Panc1 (cell line): Measurements from ENCODE around the gene ADGRD1. TPM values are rescaled to one million over a fixed set of nuclear protein-coding genes. Genes with fewer than 3 reads are reported as not detected.

Experiments
- ATAC-seq: fragments of 200-7000 bp; cut with Tn5 transposase; 2 replicates; pipeline ENCODE4 v1.9.1; 2020; ENCODE audit warnings: mild to moderate bottlenecking, moderate library complexity
- BruUV-seq: library from RNA; stranded (reverse); fragments of 400-500 nt; replicated peaks from 2 replicates; lab custom pipeline; 2021; lab: Mats Ljungman, UMichigan
- CTCF ChIA-PET: fragments of 300-600 bp; sonication (Branson Sonifier 250); formaldehyde crosslinking; loops from one replicate; lab custom pipeline; 2022; ENCODE audit warnings: antibody characterized with exemption; lab: Charles Lee
- POLR2A ChIA-PET: fragments of 300-600 bp; sonication (Branson Sonifier 250); formaldehyde crosslinking; loops from one replicate; lab custom pipeline; 2022; ENCODE audit warnings: antibody characterized with exemption; lab: Charles Lee
- DNase-seq: peaks from one replicate; pipeline ENCODE4 v3.0.0-alpha.2; 2010; ENCODE audit warnings: low read depth, low spot score
- H3K27ac ChIP-seq: 2 replicates; pipeline ENCODE4 v1.5.1; 2011; ENCODE audit warnings: mild to moderate bottlenecking, low read length, inconsistent platforms
- H3K27me3 ChIP-seq: fragments of 200-500 bp; sonication (Bioruptor generic); 2 replicates; pipeline ENCODE4 v1.6.0; 2014; ENCODE audit warnings: low read length, inconsistent platforms; ENCODE audit not compliant: control insufficient read depth, insufficient read depth
- H3K36me3 ChIP-seq: fragments of 200-500 bp; sonication (Bioruptor generic); 2 replicates; pipeline ENCODE4 v1.5.1; 2014; ENCODE audit warnings: inconsistent platforms, mild to moderate bottlenecking, low read length, moderate library complexity; ENCODE audit not compliant: control insufficient read depth, insufficient read depth
- H3K4me1 ChIP-seq: 2 replicates; pipeline ENCODE4 v1.5.1; 2011; ENCODE audit warnings: inconsistent platforms, mild to moderate bottlenecking, low read length, moderate library complexity; ENCODE audit not compliant: control insufficient read depth, insufficient read depth
- H3K4me3 ChIP-seq, 2 experiments: 2 replicates each; pipeline ENCODE4 v1.5.1; 2011 to 2012; ENCODE audit warnings: low read depth in 2 of 2, low read length in 2 of 2, mild to moderate bottlenecking in 2 of 2, inconsistent platforms in 1 of 2, moderate library complexity in 1 of 2
- H3K9me3 ChIP-seq: fragments of 200-500 bp; sonication (Bioruptor generic); 2 replicates; pipeline ENCODE4 v1.5.1; 2014; ENCODE audit warnings: low read depth, mild to moderate bottlenecking, inconsistent platforms, low read length, moderate library complexity; ENCODE audit not compliant: control insufficient read depth, insufficient read depth
- POLR2AphosphoS5 ChIP-seq: IDR thresholded peaks from 2 replicates; pipeline ENCODE4 v1.6.1; 2012; ENCODE audit warnings: mild to moderate bottlenecking, low read depth, low read length, moderate library complexity
- SIN3A ChIP-seq: IDR thresholded peaks from 2 replicates; pipeline ENCODE4 v1.6.1; 2012; ENCODE audit warnings: low read depth, mild to moderate bottlenecking, low read length, moderate library complexity, borderline replicate concordance; ENCODE audit not compliant: insufficient read depth
- TCF7L2 ChIP-seq: IDR thresholded peaks from 2 replicates; pipeline ENCODE4 v1.6.1; 2011; ENCODE audit warnings: mild to moderate bottlenecking, low read depth, low read length, inconsistent platforms
- in situ Hi-C: cut with HindIII; loops from 2 replicates; pipeline ENCODE4 v1.10.0; 2016; ENCODE audit warnings: low sequenced_read_pairs, low pct_unique_long_range_greater_than_20kb
- intact Hi-C: fragments of 100-400 bp; cut with micrococcal nuclease; formaldehyde crosslinking; loops from one replicate; pipeline ENCODE4 v1.10.0; 2022; ENCODE audit not compliant: unreplicated experiment
- total RNA-seq: library from RNA; stranded (reverse); gene quantifications from one replicate; pipeline ENCODE4 v1.2.1, GENCODE V29; 2021; ENCODE audit not compliant: unreplicated experiment
- TF ChIP-seq, protein P1 (sequence below): fragments of 450-650 bp; IDR thresholded peaks from 2 replicates; pipeline ENCODE4 v1.5.1; 2017; ENCODE audit warnings: mild to moderate bottlenecking
- TF ChIP-seq, protein P2 (sequence below), 2 experiments: IDR thresholded peaks; 2 replicates each; pipeline ENCODE4 v1.6.1; 2011 to 2012; ENCODE audit warnings: low read depth in 2 of 2, control low read depth in 1 of 2, low read length in 1 of 2, mild to moderate bottlenecking in 1 of 2, moderate library complexity in 1 of 2; ENCODE audit not compliant: insufficient read depth in 1 of 2

Gene ADGRD1
- total RNA-seq, 1 experiment from 2014 or later = 0.21 TPM

GRCh38 chr12:131044760-131045381, 91.2 kb downstream of the ADGRD1 start:
- in situ Hi-C loops (no loop called here), intact Hi-C loops (no loop called here)
- ChIA-PET CTCF (no interaction called here), POLR2A (no interaction called here)
- no peaks in the 10 kb centered on the region for H3K36me3 ChIP-seq
- DNase-seq (no peak), ATAC-seq (no peak)
- H3K27me3 ChIP-seq = no peaks in the 10 kb centered on the region; the same call in 1 of the 2 replicates
- no peaks in the 10 kb centered on the region for H3K4me1 ChIP-seq
- no peak overlapping the region for H3K27ac ChIP-seq
- no TSS peak for BruUV-seq
- H3K4me3 ChIP-seq = 0 out of 4 replicates have a peak overlapping the region, but pooled peaks of 1 of the 2 experiments have one; percentile 8
- H3K9me3 ChIP-seq = no peaks in the 10 kb centered on the region
- TF ChIP-seq, protein P1, sequence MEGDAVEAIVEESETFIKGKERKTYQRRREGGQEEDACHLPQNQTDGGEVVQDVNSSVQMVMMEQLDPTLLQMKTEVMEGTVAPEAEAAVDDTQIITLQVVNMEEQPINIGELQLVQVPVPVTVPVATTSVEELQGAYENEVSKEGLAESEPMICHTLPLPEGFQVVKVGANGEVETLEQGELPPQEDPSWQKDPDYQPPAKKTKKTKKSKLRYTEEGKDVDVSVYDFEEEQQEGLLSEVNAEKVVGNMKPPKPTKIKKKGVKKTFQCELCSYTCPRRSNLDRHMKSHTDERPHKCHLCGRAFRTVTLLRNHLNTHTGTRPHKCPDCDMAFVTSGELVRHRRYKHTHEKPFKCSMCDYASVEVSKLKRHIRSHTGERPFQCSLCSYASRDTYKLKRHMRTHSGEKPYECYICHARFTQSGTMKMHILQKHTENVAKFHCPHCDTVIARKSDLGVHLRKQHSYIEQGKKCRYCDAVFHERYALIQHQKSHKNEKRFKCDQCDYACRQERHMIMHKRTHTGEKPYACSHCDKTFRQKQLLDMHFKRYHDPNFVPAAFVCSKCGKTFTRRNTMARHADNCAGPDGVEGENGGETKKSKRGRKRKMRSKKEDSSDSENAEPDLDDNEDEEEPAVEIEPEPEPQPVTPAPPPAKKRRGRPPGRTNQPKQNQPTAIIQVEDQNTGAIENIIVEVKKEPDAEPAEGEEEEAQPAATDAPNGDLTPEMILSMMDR = no peak
- TF ChIP-seq SIN3A = no peak
- TF ChIP-seq POLR2AphosphoS5 = no peak
- no peak for TF ChIP-seq TCF7L2
- TF ChIP-seq, protein P2, sequence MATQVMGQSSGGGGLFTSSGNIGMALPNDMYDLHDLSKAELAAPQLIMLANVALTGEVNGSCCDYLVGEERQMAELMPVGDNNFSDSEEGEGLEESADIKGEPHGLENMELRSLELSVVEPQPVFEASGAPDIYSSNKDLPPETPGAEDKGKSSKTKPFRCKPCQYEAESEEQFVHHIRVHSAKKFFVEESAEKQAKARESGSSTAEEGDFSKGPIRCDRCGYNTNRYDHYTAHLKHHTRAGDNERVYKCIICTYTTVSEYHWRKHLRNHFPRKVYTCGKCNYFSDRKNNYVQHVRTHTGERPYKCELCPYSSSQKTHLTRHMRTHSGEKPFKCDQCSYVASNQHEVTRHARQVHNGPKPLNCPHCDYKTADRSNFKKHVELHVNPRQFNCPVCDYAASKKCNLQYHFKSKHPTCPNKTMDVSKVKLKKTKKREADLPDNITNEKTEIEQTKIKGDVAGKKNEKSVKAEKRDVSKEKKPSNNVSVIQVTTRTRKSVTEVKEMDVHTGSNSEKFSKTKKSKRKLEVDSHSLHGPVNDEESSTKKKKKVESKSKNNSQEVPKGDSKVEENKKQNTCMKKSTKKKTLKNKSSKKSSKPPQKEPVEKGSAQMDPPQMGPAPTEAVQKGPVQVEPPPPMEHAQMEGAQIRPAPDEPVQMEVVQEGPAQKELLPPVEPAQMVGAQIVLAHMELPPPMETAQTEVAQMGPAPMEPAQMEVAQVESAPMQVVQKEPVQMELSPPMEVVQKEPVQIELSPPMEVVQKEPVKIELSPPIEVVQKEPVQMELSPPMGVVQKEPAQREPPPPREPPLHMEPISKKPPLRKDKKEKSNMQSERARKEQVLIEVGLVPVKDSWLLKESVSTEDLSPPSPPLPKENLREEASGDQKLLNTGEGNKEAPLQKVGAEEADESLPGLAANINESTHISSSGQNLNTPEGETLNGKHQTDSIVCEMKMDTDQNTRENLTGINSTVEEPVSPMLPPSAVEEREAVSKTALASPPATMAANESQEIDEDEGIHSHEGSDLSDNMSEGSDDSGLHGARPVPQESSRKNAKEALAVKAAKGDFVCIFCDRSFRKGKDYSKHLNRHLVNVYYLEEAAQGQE (IDR thresholded peaks at IDR 0.05; ENCODE audit: insufficient read depth in 1 of 2, low read depth in 2 of 2, low read length in 1 of 2) = no peak

GRCh38 chr12:131045705-131046460, 92.2 kb downstream of the ADGRD1 start:
- ChIA-PET CTCF (no interaction called here), POLR2A (no interaction called here)
- no peak for ATAC-seq
- Histone ChIP-seq H3K4me3 (no peak overlapping the region), H3K36me3 (no peaks in the 10 kb centered on the region), H3K27ac (no peak overlapping the region), H3K27me3 (no peaks in the 10 kb centered on the region; the same call in 1 of the 2 replicates), H3K9me3 (no peaks in the 10 kb centered on the region), H3K4me1 (no peaks in the 10 kb centered on the region)
- no peak for TF ChIP-seq TCF7L2
- no peak for TF ChIP-seq SIN3A
- no peak for TF ChIP-seq POLR2AphosphoS5
- TF ChIP-seq, protein P2 (IDR thresholded peaks at IDR 0.05; ENCODE audit: insufficient read depth in 1 of 2, low read depth in 2 of 2, low read length in 1 of 2) = no peak
- TF ChIP-seq, protein P1 = no peak
- intact Hi-C loops = no loop called here
- no TSS peak for BruUV-seq
- no peak for DNase-seq
- in situ Hi-C loops = no loop called here
